Stimulated activated CD4-positive, alpha-beta T cell treated with anti-CD3 and anti-CD28 coated beads, Interleukin-12 subunit alpha, Interleukin-12 subunit beta, amount 100 ng/mL, for 4 hours (primary cell): ENCODE results near the gene PCNX3.

Experiments used
- DNase-seq: peaks from one replicate; pipeline ENCODE4 v3.0.0-alpha.2; 2020

The PCNX3 gene

DNA sequence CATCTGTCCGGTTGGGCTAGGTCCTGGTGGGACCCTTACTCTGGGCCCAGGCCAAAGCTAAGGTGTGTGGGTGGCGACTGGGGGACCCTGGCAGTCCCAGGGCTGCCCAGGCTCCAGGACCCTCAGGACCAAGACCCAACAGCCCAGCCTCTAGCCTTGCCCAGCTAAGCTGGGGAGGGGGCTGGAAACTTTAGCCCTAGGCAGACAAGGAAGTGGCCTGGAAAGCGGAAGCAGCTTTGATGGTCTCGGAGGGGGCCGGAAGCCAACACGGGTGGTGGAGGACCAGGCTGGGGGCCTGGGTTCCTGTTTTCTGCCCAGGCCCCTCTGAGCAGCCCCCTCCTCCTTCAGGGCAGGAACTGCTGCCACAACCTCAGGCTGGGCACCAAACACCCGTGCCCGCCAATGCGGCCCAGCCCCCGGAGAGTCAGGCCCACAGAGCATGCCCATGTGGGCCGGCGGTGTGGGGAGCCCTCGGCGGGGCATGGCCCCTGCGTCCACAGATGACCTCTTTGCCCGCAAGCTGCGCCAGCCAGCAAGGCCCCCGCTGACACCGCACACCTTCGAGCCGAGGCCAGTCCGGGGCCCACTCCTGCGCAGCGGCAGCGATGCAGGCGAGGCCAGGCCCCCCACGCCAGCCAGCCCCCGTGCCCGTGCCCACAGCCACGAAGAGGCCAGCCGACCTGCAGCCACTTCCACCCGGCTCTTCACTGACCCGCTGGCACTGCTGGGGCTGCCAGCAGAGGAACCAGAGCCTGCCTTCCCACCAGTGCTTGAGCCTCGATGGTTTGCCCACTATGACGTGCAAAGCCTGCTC is 25.1 kb downstream of the PCNX3 start:
- DNase-seq = no peak

DNA sequence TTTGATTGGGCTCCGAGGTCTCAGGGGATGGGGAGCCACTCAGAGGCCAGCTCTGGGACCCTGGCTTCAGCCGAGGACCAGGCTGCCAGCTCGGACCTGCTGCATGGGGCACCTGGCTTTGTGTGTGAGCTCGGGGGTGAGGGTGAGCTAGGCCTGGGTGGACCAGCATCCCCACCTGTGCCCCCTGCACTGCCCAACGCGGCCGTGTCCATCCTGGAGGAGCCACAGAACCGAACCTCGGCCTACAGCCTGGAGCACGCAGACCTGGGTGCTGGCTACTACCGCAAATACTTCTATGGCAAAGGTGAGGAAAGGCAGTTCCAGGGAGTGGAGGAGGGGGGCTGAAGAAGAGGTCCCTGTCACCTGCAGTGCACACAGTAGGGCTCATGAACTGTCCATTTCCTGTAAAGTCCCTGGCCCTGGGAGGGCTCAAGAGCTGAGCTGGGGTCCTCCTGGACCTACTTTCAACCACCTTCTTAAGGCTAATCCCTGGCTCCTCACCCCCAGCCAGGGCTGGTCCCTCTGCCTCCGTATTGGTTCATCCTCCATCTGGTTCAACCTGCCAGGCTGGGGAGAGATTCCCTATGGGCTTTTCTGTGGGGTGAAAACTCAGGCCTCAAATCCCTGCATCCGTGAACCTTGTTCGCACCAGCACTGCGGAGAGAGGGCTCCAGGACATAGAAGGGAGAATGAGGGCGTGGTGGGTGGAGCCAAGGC is 25.9 kb downstream of the PCNX3 start:
- DNase-seq = no peak

DNA sequence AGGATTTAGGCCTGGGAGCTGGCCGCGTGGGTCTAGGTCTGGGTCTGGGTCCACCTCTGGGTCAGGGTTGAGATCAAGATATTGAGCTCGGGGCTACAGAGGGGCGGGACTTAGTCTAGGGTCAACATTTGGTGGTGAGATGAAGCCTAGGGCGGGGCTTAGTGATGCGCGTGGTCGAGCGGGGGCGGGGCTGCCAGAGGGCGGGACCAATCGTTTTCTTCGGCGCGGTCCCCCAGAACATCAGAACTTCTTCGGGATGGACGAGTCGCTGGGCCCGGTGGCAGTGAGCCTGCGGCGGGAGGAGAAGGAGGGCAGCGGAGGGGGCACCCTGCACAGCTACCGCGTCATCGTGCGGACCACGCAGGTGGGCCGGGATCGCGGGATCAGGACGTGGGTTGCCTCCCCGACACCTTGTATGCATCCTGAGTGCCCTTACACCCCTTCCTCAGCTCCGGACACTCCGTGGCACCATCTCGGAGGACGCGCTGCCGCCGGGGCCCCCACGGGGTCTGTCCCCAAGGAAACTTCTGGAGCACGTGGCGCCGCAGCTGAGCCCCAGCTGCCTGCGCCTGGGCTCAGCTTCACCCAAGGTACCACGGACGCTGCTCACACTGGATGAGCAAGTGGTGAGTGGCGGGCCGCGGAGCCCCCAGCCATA is 26.6 kb downstream of the PCNX3 start:
- DNase-seq = no peak

DNA sequence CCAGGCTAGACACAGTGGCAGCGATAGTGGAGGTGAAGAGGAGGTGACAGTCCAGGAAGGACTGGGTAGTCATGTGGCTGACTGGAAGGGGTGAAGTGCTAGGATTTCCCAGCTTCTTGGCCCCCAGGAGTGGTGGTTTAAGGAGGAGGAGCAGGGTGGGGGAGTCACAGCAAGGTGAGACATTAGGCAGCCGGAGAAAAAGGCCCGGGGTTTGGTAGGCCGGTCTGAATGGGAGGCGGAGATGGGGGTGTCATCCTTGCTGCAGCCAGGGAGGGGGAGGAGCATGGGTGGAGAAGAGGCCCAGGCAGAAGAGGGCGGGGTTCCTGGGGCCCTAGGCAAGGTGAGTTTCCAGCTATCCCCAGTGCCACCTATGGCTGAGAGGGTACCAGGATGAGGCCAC is 28.4 kb downstream of the PCNX3 start:
- DNase-seq = no peak

DNA sequence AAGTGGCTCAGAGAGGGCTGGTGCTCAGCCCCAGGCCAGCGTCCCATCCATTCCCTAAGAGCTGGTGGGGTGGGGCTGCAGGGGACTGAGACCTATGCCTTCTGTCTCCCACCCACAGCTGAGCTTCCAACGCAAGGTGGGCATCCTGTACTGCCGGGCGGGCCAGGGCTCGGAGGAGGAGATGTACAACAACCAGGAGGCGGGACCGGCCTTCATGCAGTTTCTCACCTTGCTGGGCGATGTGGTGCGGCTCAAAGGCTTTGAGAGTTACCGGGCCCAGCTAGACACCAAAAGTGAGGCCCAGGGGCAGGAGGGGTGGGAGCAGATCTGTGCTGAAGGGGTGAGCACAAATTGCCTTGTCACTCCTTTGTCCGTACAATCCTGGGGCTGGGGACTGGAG is 29.3 kb downstream of the PCNX3 start:
- DNase-seq = no peak

DNA sequence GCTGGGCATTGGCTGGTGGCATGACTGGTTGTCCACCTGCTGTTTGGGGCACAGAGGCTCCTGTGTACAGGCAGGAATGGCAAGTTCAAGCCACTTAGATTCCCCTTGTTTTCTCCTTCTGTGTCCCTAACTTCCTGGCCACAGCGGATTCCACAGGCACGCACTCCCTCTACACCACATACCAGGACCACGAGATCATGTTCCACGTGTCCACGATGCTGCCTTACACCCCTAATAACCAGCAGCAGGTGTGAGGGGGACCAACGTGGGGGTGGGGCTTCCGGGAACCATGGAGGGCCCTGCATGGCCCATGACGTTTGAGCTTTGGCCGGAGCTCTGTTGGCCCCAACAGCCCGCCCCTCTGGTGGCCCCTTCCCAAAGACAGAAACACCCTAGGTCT is 30.1 kb downstream of the PCNX3 start:
- DNase-seq = no peak

DNA sequence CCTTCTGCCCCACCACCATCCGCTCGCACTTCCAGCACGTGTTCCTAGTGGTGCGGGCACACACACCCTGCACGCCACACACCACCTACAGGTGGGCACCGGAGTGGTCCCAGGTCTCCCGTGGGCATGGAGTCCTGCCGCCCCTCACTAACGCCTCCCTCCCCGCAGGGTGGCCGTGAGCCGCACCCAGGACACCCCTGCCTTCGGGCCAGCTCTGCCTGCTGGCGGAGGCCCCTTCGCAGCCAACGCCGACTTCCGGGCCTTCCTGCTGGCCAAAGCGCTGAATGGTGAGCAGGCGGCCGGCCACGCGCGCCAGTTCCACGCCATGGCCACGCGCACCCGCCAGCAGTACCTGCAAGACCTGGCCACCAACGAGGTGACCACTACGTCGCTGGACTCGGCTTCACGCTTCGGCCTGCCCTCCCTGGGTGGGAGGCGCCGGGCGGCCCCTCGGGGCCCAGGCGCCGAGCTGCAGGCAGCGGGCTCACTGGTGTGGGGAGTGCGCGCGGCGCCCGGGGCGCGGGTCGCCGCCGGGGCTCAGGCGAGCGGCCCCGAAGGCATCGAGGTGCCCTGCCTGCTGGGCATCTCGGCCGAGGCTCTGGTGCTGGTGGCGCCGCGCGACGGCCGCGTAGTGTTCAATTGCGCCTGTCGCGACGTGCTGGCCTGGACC is 30.8 kb downstream of the PCNX3 start:
- no peak for DNase-seq

DNA sequence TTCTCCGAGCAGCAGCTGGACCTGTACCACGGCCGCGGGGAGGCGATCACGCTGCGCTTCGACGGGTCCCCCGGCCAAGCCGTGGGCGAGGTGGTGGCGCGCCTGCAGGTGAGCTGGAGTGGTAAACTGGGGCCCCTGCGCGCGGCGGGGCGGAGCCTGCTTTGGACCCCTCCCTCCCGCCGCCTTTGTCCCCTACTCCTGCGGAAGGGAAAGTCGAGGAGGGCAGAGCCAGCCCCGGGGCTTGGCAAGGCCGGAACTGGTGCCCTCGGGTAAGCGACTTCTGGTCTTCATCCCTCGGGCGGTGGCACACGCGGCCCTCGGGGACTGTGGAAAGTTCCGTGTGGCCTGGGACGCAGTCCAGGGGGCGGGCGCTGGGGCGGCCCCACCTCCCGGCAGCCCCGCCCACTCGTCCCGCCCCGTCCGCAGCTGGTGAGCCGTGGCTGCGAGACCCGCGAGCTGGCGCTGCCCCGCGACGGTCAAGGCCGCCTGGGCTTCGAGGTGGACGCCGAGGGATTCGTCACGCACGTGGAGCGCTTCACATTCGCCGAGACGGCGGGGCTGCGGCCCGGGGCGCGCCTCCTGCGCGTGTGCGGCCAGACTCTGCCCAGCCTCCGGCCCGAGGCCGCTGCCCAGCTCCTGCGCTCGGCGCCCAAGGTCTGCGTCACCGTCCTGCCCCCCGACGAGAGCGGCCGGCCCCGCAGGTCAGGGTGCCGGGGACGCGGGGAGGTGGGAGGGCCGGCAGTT is 31.6 kb downstream of the PCNX3 start:
- no peak for DNase-seq

DNA sequence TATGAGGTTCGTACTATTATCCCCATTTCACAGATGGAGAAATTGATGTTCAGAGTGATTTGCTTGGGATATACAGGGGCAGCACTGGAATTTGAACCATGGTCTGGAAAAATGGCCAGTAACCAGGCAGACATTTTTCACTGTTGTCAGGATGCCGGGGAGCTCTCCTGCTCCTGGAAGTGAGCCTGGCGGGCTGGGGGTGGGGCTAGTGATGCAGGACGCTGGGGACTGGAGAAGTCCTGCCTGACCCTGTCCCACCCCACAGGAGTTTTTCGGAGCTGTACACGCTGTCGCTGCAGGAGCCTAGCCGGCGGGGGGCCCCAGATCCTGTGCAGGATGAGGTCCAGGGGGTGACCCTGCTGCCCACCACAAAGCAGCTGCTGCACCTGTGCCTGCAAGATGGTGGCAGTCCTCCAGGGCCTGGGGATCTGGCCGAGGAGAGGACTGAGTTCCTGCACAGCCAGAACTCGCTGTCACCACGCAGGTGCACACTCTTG is 33.5 kb downstream of the PCNX3 start:
- no peak for DNase-seq

DNA sequence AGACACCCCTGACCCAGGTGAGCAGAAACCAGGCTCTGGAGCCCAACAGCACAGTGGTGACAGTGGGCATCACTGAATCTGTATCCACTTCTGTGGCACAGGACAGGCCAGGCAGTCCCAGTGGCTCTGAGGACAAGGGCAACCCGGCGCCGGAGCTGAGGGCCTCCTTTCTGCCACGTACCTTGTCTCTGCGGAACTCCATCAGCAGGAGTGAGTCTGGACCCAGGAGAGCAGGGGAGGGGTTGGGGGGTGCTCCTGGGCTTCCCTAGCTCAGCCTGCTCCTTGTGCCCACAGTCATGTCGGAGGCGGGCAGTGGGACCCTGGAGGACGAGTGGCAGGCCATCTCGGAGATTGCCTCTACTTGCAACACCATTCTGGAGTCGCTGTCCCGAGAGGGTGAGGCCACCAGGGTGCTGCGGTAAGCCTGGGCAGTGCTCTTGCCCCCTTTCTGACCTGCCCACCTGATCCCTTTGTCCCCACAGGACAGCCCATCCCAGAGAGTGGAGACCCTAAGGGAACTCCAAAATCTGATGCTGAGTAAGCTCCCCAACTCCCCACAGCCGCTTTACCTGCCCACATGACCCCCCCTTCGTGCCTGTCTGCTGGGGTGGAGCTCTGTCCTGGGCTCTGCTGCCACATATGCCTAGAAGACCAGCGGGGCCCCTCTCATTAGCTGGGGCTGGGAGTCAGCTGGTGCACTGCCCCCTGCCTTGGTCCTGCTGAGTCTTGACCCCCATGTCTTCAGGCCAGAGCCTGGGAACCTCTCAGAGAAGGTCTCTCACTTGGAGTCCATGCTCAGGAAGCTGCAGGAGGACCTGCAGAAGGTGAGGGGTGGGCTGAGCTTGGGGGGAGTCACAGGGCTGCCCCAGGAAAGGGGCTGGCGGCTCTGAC is 34.3 kb downstream of the PCNX3 start:
- DNase-seq = no peak

DNA sequence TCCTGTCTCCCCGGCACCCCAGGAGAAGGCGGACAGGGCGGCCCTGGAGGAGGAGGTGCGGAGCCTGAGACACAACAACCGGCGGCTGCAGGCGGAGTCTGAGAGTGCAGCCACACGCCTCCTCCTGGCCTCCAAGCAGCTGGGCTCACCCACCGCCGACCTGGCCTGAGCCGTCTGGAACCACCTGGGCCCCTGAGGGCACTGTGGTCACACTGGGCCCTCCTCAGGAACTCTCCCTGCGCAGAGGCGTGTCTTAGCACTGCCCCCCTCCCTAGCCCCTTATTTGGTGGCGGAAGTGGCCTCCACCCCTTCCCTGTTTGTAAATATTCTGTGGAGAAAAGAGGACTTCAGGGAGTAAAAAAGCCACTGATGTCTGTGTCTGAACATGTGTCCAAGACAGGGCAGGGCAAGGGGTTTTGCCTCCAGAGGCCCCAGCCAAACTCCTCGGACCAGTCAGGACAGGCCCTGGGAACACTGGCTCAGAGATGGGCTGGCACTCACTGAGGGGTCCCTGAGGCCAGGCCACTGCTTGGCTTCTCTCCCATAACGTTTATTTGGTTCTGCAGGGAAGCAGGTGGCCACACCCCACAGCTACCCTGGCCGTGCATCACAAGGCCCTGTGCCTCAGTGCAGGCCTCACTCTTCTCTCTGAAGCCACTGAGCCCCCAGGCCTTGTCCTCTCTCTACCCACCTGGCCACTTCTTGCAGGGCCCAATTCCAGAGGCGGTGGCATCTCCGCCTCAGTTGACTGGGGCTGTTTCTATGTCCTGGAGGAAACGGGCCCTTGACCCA is 35.2 kb downstream of the PCNX3 start:
- DNase-seq = no peak

DNA sequence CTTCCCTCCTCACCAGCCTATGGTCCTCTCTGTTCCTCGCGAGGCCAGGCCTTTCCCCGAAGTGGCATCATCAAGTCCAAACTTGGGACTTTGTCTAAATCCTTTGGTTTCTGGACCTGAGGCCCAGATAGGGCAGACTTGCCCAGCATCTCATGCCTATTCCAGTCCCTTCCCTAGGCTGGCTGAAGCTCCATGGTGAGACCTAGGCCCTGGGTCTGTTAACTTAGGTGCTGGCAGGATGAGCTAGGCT is 35.7 kb downstream of the PCNX3 start:
- no peak for DNase-seq

DNA sequence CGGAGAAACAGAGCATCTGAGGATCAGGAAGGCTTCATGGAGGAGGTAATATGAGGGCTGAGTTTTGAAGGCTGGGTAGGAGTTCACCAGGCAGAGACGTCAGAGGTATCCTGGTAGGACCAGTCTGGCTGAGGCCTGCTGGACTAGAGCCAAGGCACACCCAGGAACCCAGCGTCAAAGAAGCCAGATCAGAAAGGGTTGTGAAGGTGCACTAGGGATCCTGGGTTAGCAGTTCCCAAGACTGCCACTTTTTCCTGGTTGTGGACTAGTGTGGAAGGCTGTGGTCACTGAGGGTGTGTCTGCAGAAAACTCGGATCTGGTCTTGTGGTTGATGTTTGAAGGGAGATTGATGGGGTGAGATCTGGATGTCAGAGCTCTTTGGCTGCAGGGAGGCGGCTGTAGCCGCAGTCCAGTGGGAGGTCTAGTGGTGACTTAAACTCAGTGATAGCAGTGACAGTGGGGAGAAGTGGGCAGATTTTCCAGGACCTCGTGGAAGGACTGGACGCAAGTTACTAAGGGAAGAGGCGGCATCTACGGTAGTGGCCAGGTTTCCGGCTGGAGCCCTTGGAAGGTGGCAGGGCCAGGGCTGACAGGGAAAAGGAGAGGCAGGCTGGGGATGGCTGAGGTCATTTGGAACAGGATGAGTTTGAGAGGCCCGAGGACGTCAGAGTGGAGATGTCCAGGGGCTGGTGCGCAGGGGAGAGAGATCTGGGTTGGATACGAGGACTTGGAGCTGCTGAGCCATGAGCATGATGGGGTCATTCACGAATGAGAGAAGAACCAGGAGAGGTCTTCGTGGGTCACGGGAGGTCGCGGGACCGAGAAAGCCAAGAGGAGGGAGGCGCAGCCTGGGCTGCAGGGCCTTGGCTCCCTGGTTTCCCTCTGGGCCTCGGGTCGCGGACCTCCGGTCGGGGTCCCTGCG is 36.3 kb downstream of the PCNX3 start:
- DNase-seq = no peak

DNA sequence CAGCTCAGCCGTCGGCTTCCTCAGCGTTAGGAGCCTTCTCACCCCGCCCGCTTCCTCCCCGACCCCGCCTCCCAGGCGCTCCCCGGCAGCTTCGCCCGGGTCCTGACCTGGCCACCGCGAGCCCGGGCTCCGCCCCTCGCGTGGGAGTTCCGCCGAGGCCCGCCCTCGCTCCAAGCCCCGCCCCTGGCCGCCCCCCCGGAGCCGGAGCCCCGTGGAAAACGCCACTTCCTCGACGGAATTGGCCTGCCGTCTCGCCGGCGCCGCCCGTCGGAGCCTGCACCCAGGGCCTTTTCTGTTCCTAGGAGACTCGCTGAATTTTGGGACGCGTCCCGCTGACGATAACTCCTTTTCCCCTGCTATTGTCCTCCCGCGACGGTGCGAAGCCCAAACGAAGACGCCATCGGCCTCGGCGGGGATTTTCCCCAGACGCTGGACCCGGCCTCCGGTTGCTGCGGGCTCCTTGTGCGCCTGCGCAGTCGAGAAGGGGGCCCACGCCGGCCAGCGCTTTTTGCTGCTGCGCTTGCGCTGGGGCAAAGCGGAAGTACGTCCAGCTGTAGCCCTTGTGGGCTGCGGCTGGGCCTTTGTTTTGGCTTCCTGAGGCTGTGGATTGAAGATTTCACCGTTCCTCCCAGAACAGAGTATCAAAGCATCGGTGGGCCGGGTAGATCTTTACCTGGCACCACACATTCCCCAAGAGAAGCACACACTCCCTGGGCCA is 37.1 kb downstream of the PCNX3 start:
- peak; percentile 97 for DNase-seq

DNA sequence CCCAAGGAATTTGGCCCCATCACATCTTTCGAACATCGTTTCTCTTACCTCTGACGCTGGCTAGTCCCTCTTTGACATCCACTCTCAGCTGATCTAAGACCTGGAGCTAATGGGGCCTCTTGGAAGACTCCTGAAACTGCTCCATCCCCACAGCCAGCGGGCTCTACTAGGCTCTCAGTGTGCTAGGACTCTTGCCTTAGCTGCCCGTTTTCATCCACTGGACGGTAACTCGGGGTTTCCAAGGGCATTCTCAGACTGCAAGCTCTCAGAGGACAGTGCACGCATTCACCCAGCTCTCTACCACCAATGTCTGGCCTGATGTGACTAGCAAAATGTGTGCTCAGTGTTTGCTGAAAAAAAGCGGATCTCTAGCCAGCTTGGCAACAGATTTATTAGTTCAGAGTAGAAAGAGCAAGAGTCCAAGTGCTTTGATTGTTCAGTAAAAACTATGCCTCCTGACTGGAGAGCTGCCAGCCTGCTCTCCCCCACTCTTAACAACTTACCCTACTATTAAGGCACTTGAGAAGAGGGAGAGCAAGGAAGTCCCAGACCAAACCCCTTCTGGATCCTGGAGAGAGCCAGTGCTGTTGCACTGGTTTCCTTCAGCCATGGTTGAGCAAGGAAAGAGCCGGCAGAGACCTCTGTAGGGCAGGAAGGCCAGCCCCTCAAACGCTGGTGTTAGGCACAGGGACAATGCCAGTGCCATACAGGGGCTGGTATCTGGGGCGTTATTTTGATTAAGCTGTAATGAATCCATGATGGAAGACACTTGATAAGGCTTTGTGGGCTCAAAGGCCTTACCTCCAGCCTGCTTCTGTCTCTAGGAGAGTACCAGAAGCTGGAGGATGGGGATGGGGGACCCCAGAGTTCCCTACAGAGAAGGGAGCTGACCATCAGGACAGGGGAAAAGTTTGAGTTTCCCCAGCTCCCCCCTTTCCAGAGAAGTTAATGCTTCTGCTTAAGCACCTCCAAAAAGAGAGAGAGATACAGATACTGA is 38.0 kb downstream of the PCNX3 start:
- DNase-seq = no peak

DNA sequence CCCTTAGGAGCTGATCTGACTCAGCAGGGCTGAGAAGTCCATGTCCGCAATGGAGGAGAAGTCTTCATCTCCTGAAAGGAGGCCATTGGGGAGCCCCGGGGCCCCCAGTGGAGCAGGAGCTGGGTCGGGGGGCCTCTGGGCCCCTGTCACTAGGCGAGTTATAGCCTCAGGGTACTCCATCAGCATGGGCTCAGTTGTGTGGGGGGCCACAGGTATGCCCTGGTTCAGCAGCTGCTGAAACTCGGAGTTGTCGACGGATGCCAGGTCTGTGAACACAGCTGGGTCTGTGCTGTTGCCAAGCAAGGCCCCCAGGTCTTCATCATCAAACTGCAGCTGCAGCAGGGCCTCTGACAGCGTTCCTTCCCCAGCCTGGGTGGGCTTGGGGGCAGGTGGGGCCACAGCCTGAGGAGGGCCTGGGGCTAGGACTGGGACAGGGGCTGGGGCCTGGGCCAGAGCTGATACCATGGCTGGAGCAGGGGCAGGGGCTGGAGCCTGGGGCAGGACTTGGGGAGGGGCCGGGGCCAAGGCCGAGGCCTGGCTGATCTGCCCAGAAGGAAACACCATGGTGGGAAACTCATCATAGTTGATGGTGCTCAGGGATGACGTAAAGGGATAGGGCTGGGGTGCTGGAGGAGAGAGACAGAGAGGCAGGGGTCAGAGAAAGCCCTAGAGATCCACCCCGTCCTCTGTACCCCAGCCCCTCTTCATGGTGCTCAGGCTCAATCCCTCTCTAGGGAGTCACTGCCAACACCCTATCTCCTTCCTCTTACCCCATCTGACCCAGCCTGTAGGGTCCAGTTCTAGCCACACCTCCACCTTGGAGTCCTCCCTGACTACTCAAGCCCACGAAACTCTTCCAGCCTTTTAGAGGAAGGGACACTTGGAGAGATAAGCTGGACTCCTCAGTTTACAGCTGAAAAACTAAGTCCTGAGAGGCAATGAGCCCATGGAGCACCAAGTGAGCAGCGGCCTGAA is 39.1 kb downstream of the PCNX3 start:
- no peak for DNase-seq
